IPS-18c (cell line): ENCODE measurements around the gene ITGB8.

Experiments used
- H3K4me3 ChIP-seq: 2 replicates; pipeline ENCODE4 v1.7.0; 2013; ENCODE audit warnings: low read depth, mild to moderate bottlenecking, low read length, moderate library complexity; ENCODE audit not compliant: insufficient read depth
- H3K9me3 ChIP-seq: one replicate; pipeline ENCODE4 v1.6.1; 2013; ENCODE audit warnings: mild to moderate bottlenecking, low read length, moderate library complexity; ENCODE audit not compliant: control insufficient read depth, insufficient read depth

Gene ITGB8

GRCh38 chr7:20328027-20328426, 2.7 kb upstream of the ITGB8 start:
- Histone ChIP-seq H3K9me3 (no peaks in the 10 kb centered on the region), H3K4me3 (no peak overlapping the region)

DNA sequence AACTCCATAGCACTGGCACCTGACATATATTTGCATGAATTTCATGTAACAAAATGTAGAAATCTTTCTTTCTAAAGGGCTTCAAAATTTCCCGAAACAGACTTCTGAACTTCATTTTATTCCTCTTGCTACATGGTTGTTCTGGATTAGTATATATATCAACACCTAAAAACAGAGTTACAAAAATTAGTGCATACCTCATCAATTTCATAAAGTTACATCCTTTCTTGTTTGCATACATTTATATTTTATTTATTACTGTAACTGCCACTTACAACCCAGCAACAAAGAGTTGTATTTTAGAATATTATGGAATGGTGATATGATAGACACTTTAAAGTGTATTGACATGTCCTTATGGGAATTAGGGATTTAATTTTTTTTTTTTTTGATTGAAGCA, 2.0 kb upstream of the ITGB8 start:
- H3K4me3 ChIP-seq = no peak overlapping the region
- H3K9me3 ChIP-seq = no peaks in the 10 kb centered on the region

GRCh38 chr7:20329389-20330238, 1.1 kb upstream of the ITGB8 start:
- Histone ChIP-seq H3K9me3 (no peaks in the 10 kb centered on the region), H3K4me3 (peak overlapping the region; percentile 77)

DNA sequence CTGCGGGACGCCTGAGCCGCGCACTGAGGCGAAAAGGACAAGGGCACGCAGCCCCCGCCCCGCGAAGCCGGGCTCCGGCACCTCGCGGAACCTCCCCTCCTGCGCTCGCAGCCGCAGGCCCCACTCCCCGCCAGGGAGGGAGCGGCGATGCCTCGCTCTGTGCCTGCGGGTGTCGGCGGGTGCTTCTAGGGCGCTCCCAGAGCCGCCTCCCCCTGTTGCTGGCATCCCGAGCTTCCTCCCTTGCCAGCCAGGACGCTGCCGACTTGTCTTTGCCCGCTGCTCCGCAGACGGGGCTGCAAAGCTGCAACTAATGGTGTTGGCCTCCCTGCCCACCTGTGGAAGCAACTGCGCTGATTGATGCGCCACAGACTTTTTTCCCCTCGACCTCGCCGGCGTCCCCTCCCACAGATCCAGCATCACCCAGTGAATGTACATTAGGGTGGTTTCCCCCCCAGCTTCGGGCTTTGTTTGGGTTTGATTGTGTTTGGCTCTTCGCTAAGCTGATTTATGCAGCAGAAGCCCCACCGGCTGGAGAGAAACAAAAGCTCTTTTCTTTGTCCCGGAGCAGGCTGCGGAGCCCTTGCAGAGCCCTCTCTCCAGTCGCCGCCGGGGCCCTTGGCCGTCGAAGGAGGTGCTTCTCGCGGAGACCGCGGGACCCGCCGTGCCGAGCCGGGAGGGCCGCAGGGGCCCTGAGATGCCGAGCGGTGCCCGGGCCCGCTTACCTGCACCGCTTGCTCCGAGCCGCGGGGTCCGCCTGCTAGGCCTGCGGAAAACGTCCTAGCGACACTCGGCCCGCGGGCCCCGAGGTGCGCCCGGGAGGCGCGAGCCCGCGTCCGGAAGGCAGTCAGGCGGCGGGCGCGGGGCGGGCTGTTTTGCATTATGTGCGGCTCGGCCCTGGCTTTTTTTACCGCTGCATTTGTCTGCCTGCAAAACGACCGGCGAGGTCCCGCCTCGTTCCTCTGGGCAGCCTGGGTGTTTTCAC, 519 bp downstream of the ITGB8 start:
- no peaks in the 10 kb centered on the region for H3K9me3 ChIP-seq
- peak overlapping the region; percentile 77 for H3K4me3 ChIP-seq

GRCh38 chr7:20331910-20332813, 1.5 kb downstream of the ITGB8 start:
- H3K9me3 ChIP-seq = no peaks in the 10 kb centered on the region

DNA sequence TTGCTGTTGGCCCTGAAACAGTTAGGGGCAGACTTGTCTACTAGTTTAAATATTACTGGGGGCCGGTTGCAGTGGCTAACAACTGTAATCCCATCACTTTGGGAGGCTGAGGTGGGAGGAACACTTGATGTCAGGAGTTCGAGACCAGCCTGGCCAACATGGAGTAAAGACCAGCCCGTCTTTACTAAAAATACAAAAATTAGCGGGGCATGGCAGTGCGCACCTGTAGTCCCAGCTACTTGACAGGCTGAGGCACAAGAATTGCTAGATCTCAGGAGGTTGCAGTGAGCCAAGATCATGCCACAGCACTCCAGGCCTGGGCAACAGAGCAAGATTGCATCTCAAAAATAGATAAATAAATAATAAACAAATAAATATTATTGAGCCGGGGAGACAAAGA, 7.6 kb downstream of the ITGB8 start:
- Histone ChIP-seq H3K9me3 (no peaks in the 10 kb centered on the region), H3K4me3 (no peak overlapping the region)

More at GRCh38 chr7:20331910-20332813, 1.5 kb downstream of the ITGB8 start:
- peak overlapping the region; percentile 77 for H3K4me3 ChIP-seq

DNA sequence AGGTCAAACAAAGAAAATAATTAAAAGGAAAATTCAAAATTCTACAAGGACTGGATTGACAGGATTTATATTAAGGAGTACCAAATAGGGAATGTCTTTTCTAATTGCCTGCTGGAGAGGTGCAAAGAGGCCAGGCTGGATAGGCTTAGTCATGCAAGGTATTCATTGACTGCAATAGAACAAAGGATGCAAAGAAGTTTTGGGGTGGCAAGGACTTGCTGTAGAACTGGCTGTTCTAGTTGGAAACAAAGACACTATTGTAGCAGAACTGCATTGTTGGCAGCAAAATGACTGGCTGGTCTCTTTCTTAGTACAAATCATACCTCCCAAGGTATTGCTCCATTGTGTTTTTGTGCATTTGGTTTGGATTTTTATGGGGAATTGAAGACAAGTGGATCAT, 10.1 kb downstream of the ITGB8 start:
- Histone ChIP-seq H3K9me3 (no peaks in the 10 kb centered on the region), H3K4me3 (no peak overlapping the region)

DNA sequence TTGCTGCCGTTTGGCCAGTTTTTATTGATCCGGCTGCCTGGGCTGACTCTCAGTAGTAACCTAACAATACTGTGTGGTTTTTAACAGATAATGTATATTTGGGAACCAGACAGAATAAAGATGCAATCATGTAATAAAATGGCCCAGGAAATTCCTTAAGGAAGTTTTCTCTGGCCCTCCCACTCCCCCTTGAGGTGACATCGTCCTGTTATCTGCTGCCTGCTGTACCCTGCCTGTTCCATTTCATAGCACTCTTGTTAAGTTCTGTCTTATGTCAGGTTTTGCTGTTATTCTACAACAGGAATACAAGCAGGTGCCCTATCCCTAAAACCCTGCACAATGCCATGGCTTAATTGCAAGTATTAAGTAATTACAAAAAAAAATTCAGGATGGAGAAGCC, 12.5 kb downstream of the ITGB8 start:
- Histone ChIP-seq H3K4me3 (no peak overlapping the region), H3K9me3 (no peaks in the 10 kb centered on the region)

GRCh38 chr7:20343941-20344340, 13.2 kb downstream of the ITGB8 start:
- H3K9me3 ChIP-seq = no peaks in the 10 kb centered on the region
- H3K4me3 ChIP-seq = no peak overlapping the region

DNA sequence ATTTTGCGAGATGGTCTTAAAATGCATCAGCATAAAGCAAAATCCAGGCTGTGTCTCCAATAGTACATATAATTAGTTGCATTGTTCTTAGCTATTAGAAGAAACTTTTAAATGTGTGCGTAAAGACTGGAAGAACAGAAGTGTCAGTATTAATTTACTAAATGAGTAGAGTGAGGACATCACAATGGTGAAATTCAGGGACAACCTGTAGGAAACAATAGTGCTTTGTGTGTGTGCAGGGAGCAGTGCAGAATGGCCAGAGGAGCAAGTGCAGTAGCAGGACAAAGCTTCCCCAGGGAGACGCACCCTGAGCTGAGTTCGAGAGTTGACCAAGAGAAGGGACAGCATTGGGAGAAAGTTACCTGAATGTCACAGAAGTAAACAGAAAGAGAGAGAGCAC, 13.7 kb downstream of the ITGB8 start:
- H3K4me3 ChIP-seq = no peak overlapping the region
- H3K9me3 ChIP-seq = no peaks in the 10 kb centered on the region

DNA sequence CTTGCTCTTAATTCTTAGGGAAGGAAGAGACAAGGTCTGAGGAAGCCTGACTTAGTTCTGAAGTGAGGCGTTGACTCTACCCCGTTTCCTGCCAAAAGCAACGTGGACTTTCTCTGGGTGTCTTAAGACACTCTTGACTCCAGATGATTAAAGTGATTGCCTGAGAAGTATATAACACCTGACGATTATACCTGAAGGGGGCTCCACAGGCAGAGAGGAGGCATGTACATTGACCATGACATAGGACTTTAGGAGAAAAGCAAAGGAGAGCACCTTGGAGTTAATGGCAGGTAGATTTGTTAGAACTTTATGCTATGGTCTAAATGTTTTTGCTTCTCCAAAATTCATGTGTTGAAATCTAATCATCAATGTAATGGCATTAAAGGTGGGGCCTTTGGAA, 15.9 kb downstream of the ITGB8 start:
- Histone ChIP-seq H3K9me3 (no peaks in the 10 kb centered on the region), H3K4me3 (no peak overlapping the region)

GRCh38 chr7:20347680-20348079, 17.0 kb downstream of the ITGB8 start:
- no peak overlapping the region for H3K4me3 ChIP-seq
- no peaks in the 10 kb centered on the region for H3K9me3 ChIP-seq

DNA sequence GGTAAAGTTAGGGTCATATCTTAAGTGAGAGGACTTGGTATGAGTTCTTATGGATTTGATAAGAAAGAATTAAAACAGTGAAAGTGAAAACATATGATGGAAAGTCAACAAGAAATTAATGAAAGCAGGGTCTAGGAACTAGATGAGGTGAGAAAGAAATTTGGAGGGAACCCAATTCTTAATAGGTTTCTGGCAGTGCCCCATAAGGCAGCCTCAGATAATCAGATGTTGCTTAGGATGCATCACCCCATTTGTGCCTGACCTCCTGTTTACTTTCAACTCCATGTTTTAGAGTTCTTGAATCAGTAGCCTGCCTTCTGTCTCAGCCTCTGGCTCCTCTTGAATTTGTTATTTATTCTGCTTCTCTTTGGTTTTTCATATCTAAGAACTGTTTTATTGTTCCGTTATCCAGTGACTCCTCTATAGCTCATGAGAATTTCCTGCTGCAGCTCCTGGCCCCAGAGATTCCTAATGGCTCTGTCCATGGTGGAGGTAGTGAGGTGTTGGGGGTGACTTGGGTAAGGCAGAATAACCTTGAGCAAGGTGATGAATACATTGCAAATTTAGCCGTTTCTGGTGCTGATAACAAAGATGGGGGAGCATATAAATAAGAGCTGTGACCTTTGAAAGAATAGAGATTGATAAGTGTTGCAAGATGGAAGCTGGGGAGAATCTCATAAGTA, 17.6 kb downstream of the ITGB8 start:
- no peaks in the 10 kb centered on the region for H3K9me3 ChIP-seq
- no peak overlapping the region for H3K4me3 ChIP-seq

DNA sequence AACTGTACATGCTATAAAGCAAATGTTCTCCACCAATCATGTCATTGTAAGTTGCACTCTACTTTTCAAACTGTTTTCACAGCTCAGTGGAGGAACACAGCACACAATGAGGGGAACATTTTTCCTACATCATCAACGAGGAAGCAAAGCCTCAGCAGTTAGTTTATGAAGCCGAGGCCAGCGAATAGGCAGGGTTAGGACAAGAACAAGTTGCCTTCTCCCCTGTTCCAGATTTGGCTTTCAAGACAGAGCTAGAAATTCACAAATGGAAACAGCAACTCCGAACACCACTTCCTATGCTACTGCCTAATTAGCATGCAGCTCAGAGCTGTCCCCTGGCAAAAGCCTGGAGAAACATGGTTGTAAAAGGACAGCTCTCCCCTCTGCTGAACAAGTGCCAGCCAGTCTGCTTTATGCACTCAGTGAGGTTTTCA, 19.8 kb downstream of the ITGB8 start:
- no peak overlapping the region for H3K4me3 ChIP-seq
- H3K9me3 ChIP-seq = no peaks in the 10 kb centered on the region

DNA sequence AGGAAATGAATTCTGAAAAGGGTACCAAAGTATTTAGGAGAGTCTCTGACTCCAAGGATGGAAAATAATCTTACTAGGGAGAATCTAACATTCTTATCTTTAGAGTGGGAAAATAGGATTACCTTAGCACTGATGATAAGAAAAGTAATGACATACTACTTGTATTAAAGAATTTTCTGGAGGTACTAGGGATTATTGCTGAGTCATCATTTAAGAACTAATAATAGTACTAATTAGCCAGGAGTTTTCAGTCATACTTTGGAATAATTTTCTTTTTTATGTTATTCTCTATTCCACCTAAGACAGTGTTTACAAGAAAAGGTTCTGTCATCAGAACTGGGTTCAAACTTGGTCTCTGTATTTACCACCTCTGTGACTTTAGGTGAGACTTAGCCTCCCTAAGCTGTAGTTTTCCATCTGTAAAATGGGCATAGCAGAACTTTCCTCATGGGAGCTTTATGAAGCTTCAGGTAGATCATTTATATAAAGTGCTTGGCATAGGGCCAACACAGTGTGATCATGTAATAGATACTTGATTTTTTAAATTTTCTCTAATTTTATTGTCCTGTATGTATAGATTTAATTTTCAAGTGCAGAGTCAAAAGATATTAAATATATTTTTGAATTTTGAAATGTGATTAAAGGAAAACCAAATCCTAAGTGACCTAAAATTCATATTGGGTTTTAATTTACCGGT, 20.4 kb downstream of the ITGB8 start:
- no peaks in the 10 kb centered on the region for H3K9me3 ChIP-seq
- no peak overlapping the region for H3K4me3 ChIP-seq

GRCh38 chr7:20351901-20352300, 21.2 kb downstream of the ITGB8 start:
- H3K4me3 ChIP-seq = no peak overlapping the region
- no peaks in the 10 kb centered on the region for H3K9me3 ChIP-seq
